Right cardiac atrium (tissue), 5 donors: ENCODE measurements around the gene DTNB. TPM values are rescaled to one million over a fixed set of nuclear protein-coding genes. Genes with fewer than 3 reads are reported as not detected.
A peak's percentile ranks its signal among the peaks of the same experiment; 100 is the strongest.

Experiments
- ATAC-seq, 2 donors: fragments of 200-7000 bp; cut with Tn5 transposase; one replicate each; pipeline versions ENCODE4 v1.8.0 to v1.9.1; 2020; ENCODE audit warnings: moderate library complexity in 2 of 2, mild to moderate bottlenecking in 1 of 2
- DNase-seq, 3 donors: peaks; one replicate each; pipeline ENCODE4 v3.0.0-alpha.2; 2020
- H3K27ac ChIP-seq: one replicate; pipeline ENCODE4 v1.5.1; 2013; ENCODE audit warnings: mild to moderate bottlenecking, low read length, control low read depth, moderate library complexity
- H3K27me3 ChIP-seq: one replicate; pipeline ENCODE4 v1.6.1; 2013; ENCODE audit not compliant: control insufficient read depth, insufficient read depth
- H3K4me1 ChIP-seq: one replicate; pipeline ENCODE4 v1.6.1; 2013; ENCODE audit warnings: low read length; ENCODE audit not compliant: control insufficient read depth, insufficient read depth
- H3K4me3 ChIP-seq: one replicate; pipeline ENCODE4 v1.5.1; 2013; ENCODE audit warnings: low read length, control low read depth
- H3K9me3 ChIP-seq: one replicate; pipeline ENCODE4 v1.6.1; 2013; ENCODE audit warnings: low read length; ENCODE audit not compliant: control insufficient read depth
- WGBS: extraction: QIAGEN DNeasy Blood & Tissue Kit; methylation state at CpG from one replicate; pipeline ENCODE4 v1.1.7; 2013; 5-methylcytosine and 5-hydroxymethylcytosine counted together
- intact Hi-C, 4 donors: fragments of 100-400 bp; cut with DNase I; formaldehyde crosslinking; loops; one replicate each; pipeline versions ENCODE4 v1.11.0 to v1.14.0; 2022 to 2023
- polyA plus RNA-seq: library from polyadenylated mRNA; stranded (reverse); fragments of 200-250 nt; gene quantifications from one replicate; pipeline ENCODE4 v1.2.3, GENCODE V29; 2013
- total RNA-seq, 4 donors: library from RNA; stranded (reverse); fragmentation: NEBNext Ultra II Directional; extraction: Animal tissue kit (Norgen Biotek cat#: 25700); gene quantifications; one replicate each; pipeline ENCODE4 v1.2.1, GENCODE V29; 2021
- donor health status: healthy with polysubstance abuse.
- donor health status: DM: no; HTN: yes; CAD: no.
- donor health status: DM: no; HTN: no; CAD: no.
- donor health status: DM: no; HTN: yes; CAD: no; lungs with severe emphysema.
- donor health status: DM: yes; HTN: yes; CAD: no.

DTNB gene
- total and polyA plus RNA-seq, 5 donors: 3.6 to 8.1 (median 6.0) TPM

DNA sequence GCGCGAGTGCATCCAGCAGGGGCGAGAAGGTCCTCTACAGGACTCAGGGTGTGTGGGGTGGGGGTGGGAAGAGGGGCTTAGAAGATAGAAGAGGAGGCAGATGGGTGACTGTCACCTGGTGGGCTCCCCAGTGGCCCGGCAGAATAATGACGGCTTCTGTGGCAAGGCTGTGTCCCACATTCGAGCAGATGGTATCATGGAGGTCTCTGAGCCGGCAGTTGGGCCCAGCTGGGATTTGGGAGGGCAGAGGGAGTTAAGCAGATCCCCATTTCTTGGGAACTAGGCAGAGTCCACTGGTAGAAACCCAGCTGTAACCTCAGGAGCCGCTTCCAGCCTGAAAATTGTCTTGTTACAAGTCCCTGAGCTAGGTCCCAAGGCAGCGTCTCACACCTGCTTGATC is 28.4 kb upstream of the DTNB start:
- Histone ChIP-seq H3K9me3 (no peaks in the 10 kb centered on the region), H3K4me3 (no peak overlapping the region), H3K27me3 (no peaks in the 10 kb centered on the region), H3K27ac (no peak overlapping the region), H3K4me1 (no peaks in the 10 kb centered on the region)
- intact Hi-C loops: no loop called here
- 86% methylated on average over 9 of the region's 9 CpGs for WGBS
- no peak for ATAC-seq
- DNase-seq: no peak

GRCh38 chr2:25700221-25700660 is 26.9 kb upstream of the DTNB start:
- H3K27ac ChIP-seq: no peak overlapping the region
- intact Hi-C loops: no loop called here
- H3K9me3 ChIP-seq: no peaks in the 10 kb centered on the region
- H3K4me1 ChIP-seq: no peaks in the 10 kb centered on the region
- ATAC-seq (no peak), DNase-seq (no peak)
- 35% methylated on average over 6 of the region's 6 CpGs for WGBS
- H3K4me3 ChIP-seq: no peak overlapping the region
- H3K27me3 ChIP-seq: no peaks in the 10 kb centered on the region

DNA sequence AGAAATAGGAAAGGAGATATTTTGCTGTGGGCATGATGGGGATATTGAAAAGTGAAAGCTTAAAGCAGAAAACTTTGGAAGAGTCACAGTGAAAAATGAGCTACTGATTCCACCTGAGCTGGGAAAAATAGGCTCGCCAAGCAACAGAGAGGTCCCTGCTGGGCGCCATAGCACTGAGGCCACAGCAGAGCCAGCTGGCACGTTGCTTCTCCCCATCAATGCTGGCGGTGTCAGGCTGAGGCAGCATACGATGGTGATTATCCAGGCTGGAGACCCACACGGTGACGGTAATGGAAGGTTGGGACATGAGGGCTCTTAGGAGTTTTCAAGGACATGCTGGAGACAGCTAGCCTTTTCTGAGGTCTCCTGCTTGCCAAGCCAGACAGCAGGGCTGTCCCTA is 25.8 kb upstream of the DTNB start:
- Histone ChIP-seq H3K4me3 (no peak overlapping the region), H3K4me1 (no peaks in the 10 kb centered on the region), H3K27me3 (no peaks in the 10 kb centered on the region), H3K9me3 (no peaks in the 10 kb centered on the region), H3K27ac (no peak overlapping the region)
- DNase-seq (no peak), ATAC-seq (no peak)
- 86% methylated on average over 7 of the region's 7 CpGs for WGBS
- intact Hi-C loops: no loop called here

GRCh38 chr2:25698752-25699151 is 25.4 kb upstream of the DTNB start:
- ATAC-seq (no peak), DNase-seq (no peak)
- Histone ChIP-seq H3K9me3 (no peaks in the 10 kb centered on the region), H3K4me1 (no peaks in the 10 kb centered on the region), H3K27ac (no peak overlapping the region), H3K27me3 (no peaks in the 10 kb centered on the region), H3K4me3 (no peak overlapping the region)
- intact Hi-C loops: no loop called here

- Histone ChIP-seq H3K9me3 (no peaks in the 10 kb centered on the region), H3K27me3 (no peaks in the 10 kb centered on the region), H3K27ac (no peak overlapping the region), H3K4me3 (no peak overlapping the region), H3K4me1 (no peaks in the 10 kb centered on the region)
- no peak for ATAC-seq
- 41% methylated on average over 17 of the region's 17 CpGs for WGBS
- intact Hi-C loops: no loop called here
- DNase-seq: no peak
These were observed 24.4 kb upstream of the DTNB start for GRCh38 chr2:25697559-25698341.

DNA sequence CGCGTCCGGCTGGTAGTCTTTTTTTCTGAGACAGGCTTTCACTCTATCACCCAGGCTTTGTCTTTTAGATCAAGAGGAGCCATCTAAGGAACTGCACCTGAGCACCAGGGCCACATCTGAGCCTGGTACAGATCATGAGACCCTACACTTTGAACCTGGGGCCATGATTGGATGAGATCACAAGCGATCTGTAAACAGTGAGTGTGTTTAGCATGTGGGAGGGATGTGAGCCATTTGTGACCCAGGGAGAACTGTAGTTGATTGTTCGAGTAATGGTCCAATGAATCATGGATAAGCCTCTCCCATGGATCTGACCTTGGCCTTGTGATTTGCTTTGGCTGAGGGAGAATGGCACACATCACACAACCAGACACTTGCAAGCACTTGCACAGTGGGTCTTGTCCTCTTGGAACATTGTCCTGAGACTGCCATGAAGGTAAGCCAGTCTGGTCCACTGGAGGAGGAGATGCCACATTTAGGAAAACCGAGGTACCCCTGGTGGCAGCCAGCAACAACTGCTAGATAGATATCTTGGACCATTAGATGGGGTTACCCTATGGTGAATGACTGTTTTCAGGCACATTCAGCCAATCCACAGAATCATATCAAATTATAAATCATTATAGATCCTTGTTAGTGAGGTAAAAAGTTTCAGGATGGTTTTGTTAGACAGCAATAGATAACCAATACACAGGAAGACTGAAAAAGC is 19.5 kb upstream of the DTNB start:
- no peak overlapping the region for H3K27ac ChIP-seq
- DNase-seq (no peak), ATAC-seq (no peak)
- H3K4me3 ChIP-seq: no peak overlapping the region
- WGBS: 91% methylated on average over 6 of the region's 6 CpGs
- no peaks in the 10 kb centered on the region for H3K9me3 ChIP-seq
- H3K27me3 ChIP-seq: no peaks in the 10 kb centered on the region
- H3K4me1 ChIP-seq: no peaks in the 10 kb centered on the region
- intact Hi-C loops: no loop called here

DNA sequence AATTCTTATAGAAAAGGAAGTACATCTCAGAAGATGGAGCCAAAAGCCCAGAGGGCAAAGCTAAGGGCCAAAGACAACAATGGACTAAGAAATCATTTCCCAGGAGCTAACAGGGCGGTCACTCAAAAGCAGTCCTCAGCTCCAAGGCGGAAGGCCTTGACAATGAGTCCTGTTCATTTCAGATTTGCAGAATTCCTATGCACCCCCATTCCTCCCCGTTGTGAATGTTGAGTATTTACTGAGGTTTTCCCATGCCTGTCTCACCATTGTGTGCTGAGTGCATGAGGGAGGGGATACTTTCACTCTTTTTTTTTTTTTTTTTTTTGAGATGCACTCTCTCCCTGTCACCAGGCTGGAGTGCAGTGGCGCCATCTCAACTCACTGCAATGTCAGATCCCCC is 18.8 kb upstream of the DTNB start:
- intact Hi-C loops: no loop called here
- 64% methylated on average over 4 of the region's 4 CpGs for WGBS
- no peak overlapping the region for H3K4me3 ChIP-seq
- no peaks in the 10 kb centered on the region for H3K27me3 ChIP-seq
- ATAC-seq: peak; percentile 69 to 92
- no peaks in the 10 kb centered on the region for H3K4me1 ChIP-seq
- H3K9me3 ChIP-seq: no peaks in the 10 kb centered on the region
- peak in 1 of 3 donors; percentile 21 for DNase-seq
- H3K27ac ChIP-seq: no peak overlapping the region

DNA sequence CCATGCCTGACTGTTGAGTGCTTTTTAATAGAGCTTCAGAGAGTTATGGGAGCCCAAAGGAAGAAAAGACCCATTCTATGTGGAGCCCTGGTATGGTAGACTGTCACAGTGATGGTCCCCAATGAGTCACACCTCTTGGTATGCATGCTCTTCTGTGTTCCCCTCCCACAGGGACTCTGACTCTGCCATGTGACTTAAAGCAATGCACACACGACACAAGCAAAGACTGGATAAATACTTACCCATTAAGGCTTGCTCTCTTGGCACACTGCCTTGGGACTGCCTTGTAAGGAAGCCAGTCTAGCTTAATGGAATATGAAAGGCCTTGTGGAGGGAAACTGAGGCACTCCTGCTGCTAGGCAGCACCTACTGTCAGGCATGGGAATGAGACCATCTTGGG is 16.7 kb upstream of the DTNB start:
- DNase-seq (no peak), ATAC-seq (no peak)
- Histone ChIP-seq H3K9me3 (no peaks in the 10 kb centered on the region), H3K27ac (no peak overlapping the region), H3K27me3 (no peaks in the 10 kb centered on the region), H3K4me3 (no peak overlapping the region), H3K4me1 (no peaks in the 10 kb centered on the region)
- intact Hi-C loops: no loop called here
- WGBS: 29% methylated on average over 1 of the region's 1 CpG

DNA sequence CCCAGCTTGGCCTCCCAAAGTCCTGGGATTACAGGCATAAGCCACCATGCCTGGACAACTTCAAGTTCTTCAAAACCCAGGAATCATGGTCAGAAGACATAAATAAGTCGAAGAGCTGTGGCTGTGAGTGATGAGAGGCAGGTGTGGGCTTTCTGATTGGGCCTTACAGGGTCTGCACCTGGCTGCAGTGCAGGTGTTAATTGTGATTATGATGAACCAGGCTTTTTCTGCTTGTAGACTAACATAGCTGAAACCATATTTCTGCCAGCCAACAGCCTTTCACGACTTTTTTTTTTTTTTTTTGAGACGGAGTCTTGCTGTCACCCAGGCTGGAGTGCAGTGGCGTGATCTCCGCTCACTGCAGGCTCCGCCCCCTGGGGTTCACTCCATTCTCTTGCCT is 14.9 kb upstream of the DTNB start:
- WGBS: 86% methylated on average over 6 of the region's 6 CpGs
- no peak overlapping the region for H3K27ac ChIP-seq
- DNase-seq (no peak), ATAC-seq (no peak)
- no peaks in the 10 kb centered on the region for H3K27me3 ChIP-seq
- H3K9me3 ChIP-seq: no peaks in the 10 kb centered on the region
- no peak overlapping the region for H3K4me3 ChIP-seq
- intact Hi-C loops: no loop called here
- H3K4me1 ChIP-seq: no peaks in the 10 kb centered on the region

DNA sequence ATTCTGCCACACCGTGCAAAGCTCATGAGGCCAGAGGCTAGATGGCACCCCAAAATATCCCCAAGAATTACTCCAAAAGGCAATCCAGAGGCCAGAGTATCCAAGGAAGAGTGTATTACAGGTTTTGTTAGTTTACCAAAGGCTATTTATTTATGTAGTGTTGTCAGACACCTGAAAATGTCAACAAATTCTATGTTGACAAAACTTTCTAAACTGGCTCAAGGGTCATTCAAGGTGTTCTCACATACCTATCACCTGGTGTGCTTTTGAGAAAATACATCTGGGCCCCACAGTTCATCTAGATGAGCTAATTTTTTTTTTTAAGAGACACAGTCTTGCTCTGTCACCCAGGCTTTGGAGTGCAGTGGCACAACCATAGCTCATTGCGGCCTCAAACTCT is 12.4 kb upstream of the DTNB start:
- H3K27me3 ChIP-seq: no peaks in the 10 kb centered on the region
- H3K4me3 ChIP-seq: no peak overlapping the region
- intact Hi-C loops: no loop called here
- no peaks in the 10 kb centered on the region for H3K9me3 ChIP-seq
- 90% methylated on average over 2 of the region's 2 CpGs for WGBS
- no peaks in the 10 kb centered on the region for H3K4me1 ChIP-seq
- ATAC-seq: no peak
- H3K27ac ChIP-seq: no peak overlapping the region
- no peak for DNase-seq

GRCh38 chr2:25684577-25685473 is 11.4 kb upstream of the DTNB start:
- no peak overlapping the region for H3K27ac ChIP-seq
- DNase-seq (no peak), ATAC-seq (no peak)
- intact Hi-C loops: no loop called here
- H3K9me3 ChIP-seq: no peaks in the 10 kb centered on the region
- no peaks in the 10 kb centered on the region for H3K4me1 ChIP-seq
- 78% methylated on average over 20 of the region's 20 CpGs for WGBS
- H3K4me3 ChIP-seq: no peak overlapping the region
- H3K27me3 ChIP-seq: no peaks in the 10 kb centered on the region
